DND-41 (cell line): ENCODE results near the gene NME4.

Experiments used
- ATAC-seq: fragments of 200-7000 bp; cut with Tn5 transposase; 3 replicates; pipeline ENCODE4 v1.9.1; 2021; ENCODE audit warnings: low read depth; ENCODE audit not compliant: insufficient read depth
- DNase-seq: peaks from one replicate; pipeline ENCODE4 v3.0.0-alpha.2; 2020
- H2AFZ ChIP-seq: 2 replicates; pipeline ENCODE4 v1.6.0; 2012; ENCODE audit warnings: low read depth, low read length
- H3K27ac ChIP-seq: 2 replicates; pipeline ENCODE4 v1.5.1; 2012; ENCODE audit warnings: low read length, inconsistent platforms
- H3K27me3 ChIP-seq: fragments of 200-600 bp; sonication (generic); 2 replicates; pipeline ENCODE4 v1.6.0; 2012; ENCODE audit warnings: low read length, mild to moderate bottlenecking, inconsistent platforms; ENCODE audit not compliant: insufficient read depth, poor library complexity
- H3K36me3 ChIP-seq: 2 replicates; pipeline ENCODE4 v1.5.1; 2012; ENCODE audit warnings: low read length, inconsistent platforms; ENCODE audit not compliant: insufficient read depth
- H3K4me1 ChIP-seq: 2 replicates; pipeline ENCODE4 v1.5.1; 2012; ENCODE audit warnings: mild to moderate bottlenecking, low read length; ENCODE audit not compliant: insufficient read depth
- H3K4me2 ChIP-seq: 2 replicates; pipeline ENCODE4 v1.6.0; 2012; ENCODE audit warnings: mild to moderate bottlenecking, moderate library complexity, low read length, inconsistent platforms; ENCODE audit not compliant: insufficient read depth
- H3K4me3 ChIP-seq, 2 experiments: fragments of 200-600 bp in 1 of 2; shearing (Covaris generic) in 1 of 2; 2 replicates each; pipeline ENCODE4 v1.5.1; 2012 to 2016; ENCODE audit warnings: inconsistent platforms in 2 of 2, low read length in 2 of 2, mild to moderate bottlenecking in 2 of 2, low read depth in 1 of 2, moderate library complexity in 1 of 2
- H3K79me2 ChIP-seq: 2 replicates; pipeline ENCODE4 v1.6.0; 2012; ENCODE audit warnings: low read length, inconsistent platforms; ENCODE audit not compliant: insufficient read depth
- H3K9ac ChIP-seq: 2 replicates; pipeline ENCODE4 v1.6.0; 2012; ENCODE audit warnings: low read depth, mild to moderate bottlenecking, inconsistent platforms, low read length, moderate library complexity
- H3K9me3 ChIP-seq: 2 replicates; pipeline ENCODE4 v1.5.1; 2012; ENCODE audit warnings: low read length, moderate library complexity, mild to moderate bottlenecking, inconsistent platforms; ENCODE audit not compliant: insufficient read depth, severe bottlenecking
- H4K20me1 ChIP-seq: 2 replicates; pipeline ENCODE4 v1.6.0; 2012; ENCODE audit warnings: low read length; ENCODE audit not compliant: insufficient read depth
- EZH2 ChIP-seq: IDR thresholded peaks from 3 replicates; pipeline ENCODE4 v1.6.1; 2012; ENCODE audit warnings: borderline replicate concordance, low read depth, mild to moderate bottlenecking, moderate library complexity, low read length, inconsistent platforms; ENCODE audit not compliant: severe bottlenecking
- TF ChIP-seq, protein P1 (sequence below): IDR thresholded peaks from 2 replicates; pipeline ENCODE4 v1.5.1; 2012; ENCODE audit warnings: borderline replicate concordance, low read length, moderate library complexity, mild to moderate bottlenecking; ENCODE audit not compliant: poor library complexity, severe bottlenecking; ENCODE audit errors: extremely low read depth

The NME4 gene

DNA sequence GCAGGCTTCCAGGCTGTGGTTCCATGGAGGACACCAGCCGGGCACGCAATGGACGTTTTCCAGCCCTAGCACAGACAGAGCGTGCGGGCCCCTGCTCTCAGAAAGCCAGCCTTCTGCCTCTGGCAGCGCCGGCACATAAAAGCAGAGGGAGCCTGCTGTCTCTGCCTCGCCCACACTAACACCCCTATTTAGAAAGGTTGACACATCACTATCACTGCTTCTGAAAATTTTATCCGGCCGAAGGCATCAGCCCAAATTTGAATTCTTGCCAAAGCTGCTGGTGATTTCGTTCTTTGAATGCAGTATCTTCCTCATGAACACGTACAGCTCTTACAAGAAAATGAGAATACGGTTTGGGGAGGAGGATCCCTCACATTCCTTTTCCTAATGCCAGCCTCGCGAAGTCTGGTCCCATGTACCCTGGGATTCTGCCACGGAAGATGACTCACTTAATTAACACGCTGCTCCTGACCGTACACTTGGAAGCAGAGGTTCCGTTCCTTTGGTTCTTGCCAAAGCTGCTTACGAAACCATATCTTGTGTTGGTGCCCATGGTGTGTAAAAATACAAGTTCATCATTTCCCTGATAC is 27.1 kb downstream of the NME4 start:
- Histone ChIP-seq H3K27ac (no peak overlapping the region), H4K20me1 (peaks cover 27% of the 10 kb centered on the region), H3K9me3 (no peaks in the 10 kb centered on the region), H3K4me1 (peaks cover 45% of the 10 kb centered on the region), H2AFZ (0 out of 2 replicates have a peak overlapping the region, but pooled peaks have one; percentile 99), H3K79me2 (peaks cover 33% of the 10 kb centered on the region), H3K4me2 (peak overlapping the region; percentile 100), H3K36me3 (peaks cover 12% of the 10 kb centered on the region; the same call in 1 of the 2 replicates), H3K9ac (peak overlapping the region; percentile 88; the same call in 1 of the 2 replicates), H3K4me3 (peak overlapping the region in 1 of 2 experiments; percentile 96; a peak in 2 of 4 replicates), H3K27me3 (no peaks in the 10 kb centered on the region)
- no peak for DNase-seq
- ATAC-seq: no peak
- TF ChIP-seq EZH2: no peak
- TF ChIP-seq, protein P1, sequence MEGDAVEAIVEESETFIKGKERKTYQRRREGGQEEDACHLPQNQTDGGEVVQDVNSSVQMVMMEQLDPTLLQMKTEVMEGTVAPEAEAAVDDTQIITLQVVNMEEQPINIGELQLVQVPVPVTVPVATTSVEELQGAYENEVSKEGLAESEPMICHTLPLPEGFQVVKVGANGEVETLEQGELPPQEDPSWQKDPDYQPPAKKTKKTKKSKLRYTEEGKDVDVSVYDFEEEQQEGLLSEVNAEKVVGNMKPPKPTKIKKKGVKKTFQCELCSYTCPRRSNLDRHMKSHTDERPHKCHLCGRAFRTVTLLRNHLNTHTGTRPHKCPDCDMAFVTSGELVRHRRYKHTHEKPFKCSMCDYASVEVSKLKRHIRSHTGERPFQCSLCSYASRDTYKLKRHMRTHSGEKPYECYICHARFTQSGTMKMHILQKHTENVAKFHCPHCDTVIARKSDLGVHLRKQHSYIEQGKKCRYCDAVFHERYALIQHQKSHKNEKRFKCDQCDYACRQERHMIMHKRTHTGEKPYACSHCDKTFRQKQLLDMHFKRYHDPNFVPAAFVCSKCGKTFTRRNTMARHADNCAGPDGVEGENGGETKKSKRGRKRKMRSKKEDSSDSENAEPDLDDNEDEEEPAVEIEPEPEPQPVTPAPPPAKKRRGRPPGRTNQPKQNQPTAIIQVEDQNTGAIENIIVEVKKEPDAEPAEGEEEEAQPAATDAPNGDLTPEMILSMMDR: no peak

DNA sequence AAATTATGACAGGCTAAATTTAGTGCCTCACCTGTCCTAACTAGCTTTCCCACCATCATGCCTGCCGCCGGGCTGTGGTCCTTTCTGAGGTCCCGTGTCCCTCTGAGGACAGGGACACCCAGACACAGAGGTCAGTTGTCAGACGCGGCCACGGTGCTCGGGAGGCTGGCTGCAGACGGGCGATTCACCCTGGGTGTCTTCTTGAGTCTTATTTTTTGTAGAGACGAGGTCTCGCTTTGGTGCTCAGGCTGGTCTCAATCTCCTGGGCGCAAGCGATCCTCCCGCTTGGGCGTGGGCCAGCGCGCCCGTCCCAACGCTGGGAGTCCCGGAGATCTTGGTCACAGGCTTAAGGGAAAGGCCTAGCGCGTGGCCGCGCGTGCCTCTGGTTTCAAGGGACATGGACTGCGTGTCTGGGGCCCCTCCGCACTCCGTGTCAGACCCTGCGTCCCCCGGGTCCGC is 27.7 kb downstream of the NME4 start:
- Histone ChIP-seq H3K27me3 (no peaks in the 10 kb centered on the region), H3K9ac (peak overlapping the region; percentile 88), H3K4me2 (peak overlapping the region; percentile 100), H3K4me1 (peaks cover 46% of the 10 kb centered on the region), H3K79me2 (peaks cover 38% of the 10 kb centered on the region), H3K9me3 (no peaks in the 10 kb centered on the region), H3K36me3 (peaks cover 12% of the 10 kb centered on the region; the same call in 1 of the 2 replicates), H3K4me3 (peak overlapping the region; percentile 56 to 96; a peak in 3 of 4 replicates), H3K27ac (peak overlapping the region; percentile 71; the same call in 1 of the 2 replicates), H4K20me1 (peaks cover 28% of the 10 kb centered on the region), H2AFZ (peak overlapping the region; percentile 99)
- no peak for TF ChIP-seq EZH2
- TF ChIP-seq, protein P1: no peak
- no peak for DNase-seq
- no peak for ATAC-seq

- H3K4me1 ChIP-seq: peaks cover 52% of the 10 kb centered on the region
These were observed 28.2 kb downstream of the NME4 start, which contains the start of gene RAB11FIP3 for GRCh38 chr16:425082-425718. RAB11FIP3 (plus strand) TSS chr16:425649; CDS start chr16:426007, 358 bp downstream.

More at GRCh38 chr16:425082-425718, 28.2 kb downstream of the NME4 start, which contains the start of gene RAB11FIP3:
- H2AFZ ChIP-seq: peak within 1 kb of the TSS; percentile 99
- peak; percentile 90 for DNase-seq
- peaks cover 33% of the 10 kb centered on the region for H4K20me1 ChIP-seq
- H3K27me3 ChIP-seq: no peaks in the 10 kb centered on the region
- H3K79me2 ChIP-seq: peaks cover 44% of the 10 kb centered on the region
- no peak for TF ChIP-seq EZH2
- TF ChIP-seq, protein P1: peak; percentile 45
- H3K36me3 ChIP-seq: peaks cover 15% of the 10 kb centered on the region; the same call in 1 of the 2 replicates
- H3K4me3 ChIP-seq: peak within 1 kb of the TSS; percentile 80 to 96
- peak within 1 kb of the TSS; percentile 100 for H3K4me2 ChIP-seq
- peak within 1 kb of the TSS; percentile 71 for H3K27ac ChIP-seq
- no peaks in the 10 kb centered on the region for H3K9me3 ChIP-seq
- ATAC-seq: peak; percentile 95
- H3K9ac ChIP-seq: peak within 1 kb of the TSS; percentile 88
